ENCODE measurements around the gene KCTD6. TPM values are rescaled to one million over a fixed set of nuclear protein-coding genes. Genes with fewer than 3 reads are reported as not detected.

Gene KCTD6
- total RNA-seq, 1 donor from 2014 or later = 39.6 TPM

DNA sequence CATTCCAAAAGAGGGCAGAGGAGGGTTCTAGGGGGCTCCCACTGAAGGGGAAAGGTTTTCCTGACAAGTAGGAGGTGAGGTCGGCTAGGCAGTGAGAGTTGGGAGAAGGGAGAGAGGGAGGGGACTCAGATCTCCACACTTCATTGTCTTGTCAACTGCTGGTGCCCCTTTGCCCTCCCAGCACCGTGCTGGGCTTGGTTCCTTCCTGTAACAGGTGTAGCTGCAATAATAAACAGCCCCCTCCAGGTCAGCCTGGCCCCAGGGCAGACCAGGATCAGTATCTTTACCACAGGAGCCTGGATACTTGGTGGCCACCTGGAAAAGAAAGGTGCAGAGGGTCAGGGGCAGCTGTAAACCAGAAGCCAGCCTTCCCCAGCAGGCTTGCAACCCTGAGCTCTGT lies 2.9 kb upstream of the KCTD6 start:
- Histone ChIP-seq H2AFZ (replicated peaks) (no peak overlapping the region), H3F3A (ENCODE audit: low read depth) (no peaks in the 10 kb centered on the region), H3K36me3 (no peaks in the 10 kb centered on the region), H3K4me2 (no peak overlapping the region), H3K27ac (no peak overlapping the region), H3K4me3 (no peak overlapping the region), H4K20me1 (ENCODE audit: low read depth) (peaks cover 10% of the 10 kb centered on the region), H3K9me3 (ENCODE audit: low read depth) (no peaks in the 10 kb centered on the region), H3K9ac (no peak overlapping the region), H3K79me2 (ENCODE audit: low read depth) (peaks cover 18% of the 10 kb centered on the region), H3K27me3 (no peaks in the 10 kb centered on the region), H3K4me1 (peaks cover 18% of the 10 kb centered on the region)
- no peak overlapping the region for H3K4me3 Mint-ChIP-seq
- peaks cover 3% of the 10 kb centered on the region for H3K9me3 Mint-ChIP-seq
- H3K4me1 Mint-ChIP-seq = peaks cover 34% of the 10 kb centered on the region
- H3K27me3 Mint-ChIP-seq (ENCODE audit: insufficient read depth, low read depth) = peaks cover 9% of the 10 kb centered on the region
- no peaks in the 10 kb centered on the region for H3K36me3 Mint-ChIP-seq
- no peak for DNase-seq (ENCODE audit: low spot score)
- no peak for TF ChIP-seq EZH2phosphoT487 (IDR thresholded peaks at IDR 0.05)
- TF ChIP-seq, protein P1, sequence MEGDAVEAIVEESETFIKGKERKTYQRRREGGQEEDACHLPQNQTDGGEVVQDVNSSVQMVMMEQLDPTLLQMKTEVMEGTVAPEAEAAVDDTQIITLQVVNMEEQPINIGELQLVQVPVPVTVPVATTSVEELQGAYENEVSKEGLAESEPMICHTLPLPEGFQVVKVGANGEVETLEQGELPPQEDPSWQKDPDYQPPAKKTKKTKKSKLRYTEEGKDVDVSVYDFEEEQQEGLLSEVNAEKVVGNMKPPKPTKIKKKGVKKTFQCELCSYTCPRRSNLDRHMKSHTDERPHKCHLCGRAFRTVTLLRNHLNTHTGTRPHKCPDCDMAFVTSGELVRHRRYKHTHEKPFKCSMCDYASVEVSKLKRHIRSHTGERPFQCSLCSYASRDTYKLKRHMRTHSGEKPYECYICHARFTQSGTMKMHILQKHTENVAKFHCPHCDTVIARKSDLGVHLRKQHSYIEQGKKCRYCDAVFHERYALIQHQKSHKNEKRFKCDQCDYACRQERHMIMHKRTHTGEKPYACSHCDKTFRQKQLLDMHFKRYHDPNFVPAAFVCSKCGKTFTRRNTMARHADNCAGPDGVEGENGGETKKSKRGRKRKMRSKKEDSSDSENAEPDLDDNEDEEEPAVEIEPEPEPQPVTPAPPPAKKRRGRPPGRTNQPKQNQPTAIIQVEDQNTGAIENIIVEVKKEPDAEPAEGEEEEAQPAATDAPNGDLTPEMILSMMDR (IDR thresholded peaks at IDR 0.05) = no peak
- no peak for TF ChIP-seq EZH2 (IDR thresholded peaks at IDR 0.05)
- H3K27ac Mint-ChIP-seq = no peak overlapping the region

DNA sequence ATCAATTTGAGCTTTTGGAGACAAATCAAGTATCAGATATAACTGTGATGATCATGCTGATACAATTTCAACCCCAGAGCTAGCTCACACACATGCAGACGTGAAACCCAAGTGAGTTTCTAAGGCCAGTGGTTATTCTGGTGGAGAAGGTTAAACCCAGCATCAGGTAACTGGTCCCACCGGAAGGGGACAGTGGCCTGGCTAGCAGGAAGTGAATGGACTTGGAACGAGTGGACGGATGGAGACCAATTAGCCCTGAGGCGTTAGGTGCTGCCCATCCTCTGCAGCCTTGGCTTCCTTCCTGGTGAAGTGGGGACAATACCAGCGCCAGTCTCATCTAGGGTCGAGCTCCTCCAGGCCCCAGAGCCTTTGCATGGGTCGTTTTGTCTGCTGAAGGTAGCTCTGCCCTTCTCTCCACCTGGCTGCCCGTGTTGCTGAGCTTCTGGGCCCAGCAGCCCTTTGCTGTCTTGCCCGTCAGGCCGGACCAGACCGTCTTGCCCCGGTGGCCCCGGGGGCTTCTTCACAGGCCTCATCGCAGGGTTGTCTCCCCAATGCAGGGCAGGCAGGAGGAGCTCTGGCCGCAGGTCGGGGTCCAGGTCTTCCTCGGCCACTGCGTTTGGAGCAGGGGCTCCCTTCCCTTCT lies 915 bp upstream of the KCTD6 start:
- Histone ChIP-seq H3F3A (ENCODE audit: low read depth) (peaks cover 15% of the 10 kb centered on the region), H4K20me1 (ENCODE audit: low read depth) (peaks cover 10% of the 10 kb centered on the region), H3K4me3 (peak overlapping the region; percentile 35), H3K9me3 (ENCODE audit: low read depth) (no peaks in the 10 kb centered on the region), H3K9ac (no peak overlapping the region), H3K27me3 (no peaks in the 10 kb centered on the region), H3K4me1 (peaks cover 31% of the 10 kb centered on the region), H3K27ac (no peak overlapping the region), H3K4me2 (peak overlapping the region; percentile 67), H2AFZ (replicated peaks) (peak overlapping the region; percentile 58), H3K36me3 (no peaks in the 10 kb centered on the region), H3K79me2 (ENCODE audit: low read depth) (peaks cover 38% of the 10 kb centered on the region)
- peak overlapping the region; percentile 77 for H3K4me3 Mint-ChIP-seq
- peak overlapping the region; percentile 3 for H3K27ac Mint-ChIP-seq
- H3K4me1 Mint-ChIP-seq = peaks cover 39% of the 10 kb centered on the region
- peaks cover 3% of the 10 kb centered on the region for H3K9me3 Mint-ChIP-seq
- H3K27me3 Mint-ChIP-seq (ENCODE audit: insufficient read depth, low read depth) = peaks cover 6% of the 10 kb centered on the region
- no peak for DNase-seq (ENCODE audit: low spot score)
- no peaks in the 10 kb centered on the region for H3K36me3 Mint-ChIP-seq
- TF ChIP-seq EZH2 (IDR thresholded peaks at IDR 0.05) = no peak
- TF ChIP-seq EZH2phosphoT487 (IDR thresholded peaks at IDR 0.05) = no peak
- TF ChIP-seq, protein P1 (IDR thresholded peaks at IDR 0.05) = no peak

DNA sequence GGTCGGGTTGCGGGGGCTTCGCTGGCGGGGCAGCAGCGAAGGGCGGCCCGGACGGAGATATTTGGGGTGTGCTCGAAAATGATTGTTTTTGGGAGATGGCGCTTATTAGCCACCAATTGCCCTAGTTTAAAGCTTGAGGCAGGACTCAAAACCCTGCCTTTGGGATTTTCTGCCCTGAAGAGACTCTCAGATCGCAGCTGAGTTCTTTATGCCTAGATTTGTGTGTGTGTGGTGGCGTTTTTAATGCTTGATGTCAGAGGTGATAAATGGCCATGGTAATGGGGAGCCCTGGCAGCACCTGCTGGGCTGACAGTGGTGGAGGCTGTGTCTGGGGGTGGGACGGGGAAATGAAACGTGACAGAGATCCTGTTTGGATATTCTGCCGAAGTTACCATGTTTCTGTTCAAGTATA lies 604 bp downstream of the KCTD6 start:
- no peak for DNase-seq (ENCODE audit: low spot score)
- Histone ChIP-seq H3F3A (ENCODE audit: low read depth) (peaks cover 30% of the 10 kb centered on the region), H3K4me2 (peak overlapping the region; percentile 93), H3K9ac (peak overlapping the region; percentile 62), H3K9me3 (ENCODE audit: low read depth) (no peaks in the 10 kb centered on the region), H3K27me3 (no peaks in the 10 kb centered on the region), H3K4me3 (peak overlapping the region; percentile 95), H4K20me1 (ENCODE audit: low read depth) (peaks cover 16% of the 10 kb centered on the region), H2AFZ (replicated peaks) (no peak overlapping the region), H3K27ac (no peak overlapping the region), H3K36me3 (no peaks in the 10 kb centered on the region), H3K4me1 (peaks cover 46% of the 10 kb centered on the region), H3K79me2 (ENCODE audit: low read depth) (peaks cover 52% of the 10 kb centered on the region)
- Mint-ChIP-seq H3K27me3 (ENCODE audit: insufficient read depth, low read depth) (peaks cover 4% of the 10 kb centered on the region), H3K9me3 (peaks cover 3% of the 10 kb centered on the region), H3K4me1 (peaks cover 50% of the 10 kb centered on the region), H3K27ac (peak overlapping the region; percentile 85), H3K4me3 (peak overlapping the region; percentile 98), H3K36me3 (no peaks in the 10 kb centered on the region)
- TF ChIP-seq, protein P1 (IDR thresholded peaks at IDR 0.05) = no peak
- TF ChIP-seq EZH2 (IDR thresholded peaks at IDR 0.05) = no peak
- no peak for TF ChIP-seq EZH2phosphoT487 (IDR thresholded peaks at IDR 0.05)

Measured in neural progenitor cell (in vitro differentiated cells).